GM18498 (cell line): ENCODE data around the gene CDH5.

ENCODE experiments used
- ATAC-seq: cut with Tn5 transposase; IDR thresholded peaks from one replicate; pipeline ENCODE4 v1.9.1; 2021; ENCODE audit warnings: mild to moderate bottlenecking, moderate library complexity; ENCODE audit not compliant: unreplicated experiment

Gene CDH5

GRCh38 chr16:66373667-66374066, 7.2 kb downstream of the CDH5 start:
- ATAC-seq = no peak

GRCh38 chr16:66374176-66374575, 7.7 kb downstream of the CDH5 start:
- ATAC-seq = no peak

- no peak for ATAC-seq
These were observed 9.0 kb downstream of the CDH5 start for GRCh38 chr16:66375451-66375850.

GRCh38 chr16:66376114-66376513, 9.6 kb downstream of the CDH5 start:
- no peak for ATAC-seq

GRCh38 chr16:66376577-66377305, 10.2 kb downstream of the CDH5 start:
- no peak for ATAC-seq

- ATAC-seq = no peak
These were observed 10.8 kb downstream of the CDH5 start for GRCh38 chr16:66377324-66377723.

- no peak for ATAC-seq
These were observed 12.5 kb downstream of the CDH5 start for GRCh38 chr16:66378741-66379570.

- no peak for ATAC-seq
These were observed 13.1 kb downstream of the CDH5 start for GRCh38 chr16:66379571-66379941.

GRCh38 chr16:66380421-66380820, 13.9 kb downstream of the CDH5 start:
- no peak for ATAC-seq

- no peak for ATAC-seq
These were observed 15.2 kb downstream of the CDH5 start for GRCh38 chr16:66381585-66382170.

GRCh38 chr16:66382171-66382965, 15.9 kb downstream of the CDH5 start:
- ATAC-seq = no peak

GRCh38 chr16:66382966-66383299, 16.4 kb downstream of the CDH5 start:
- no peak for ATAC-seq

- no peak for ATAC-seq
These were observed 17.1 kb downstream of the CDH5 start for GRCh38 chr16:66383551-66383950.

- no peak for ATAC-seq
These were observed 18.9 kb downstream of the CDH5 start for GRCh38 chr16:66385415-66385814.

GRCh38 chr16:66386629-66387622, 20.4 kb downstream of the CDH5 start:
- no peak for ATAC-seq

- no peak for ATAC-seq
These were observed 21.4 kb downstream of the CDH5 start for GRCh38 chr16:66387817-66388332.

- no peak for ATAC-seq
These were observed 22.1 kb downstream of the CDH5 start for GRCh38 chr16:66388350-66389139.

- no peak for ATAC-seq
These were observed 23.0 kb downstream of the CDH5 start for GRCh38 chr16:66389256-66390176.
